GM18519 (cell line): ENCODE results near the gene NR4A3.

Experiments used
- ATAC-seq: cut with Tn5 transposase; IDR thresholded peaks from one replicate; pipeline ENCODE4 v1.9.1; 2021; ENCODE audit warnings: mild to moderate bottlenecking, moderate library complexity; ENCODE audit not compliant: unreplicated experiment, low FRiP score

NR4A3 gene

DNA sequence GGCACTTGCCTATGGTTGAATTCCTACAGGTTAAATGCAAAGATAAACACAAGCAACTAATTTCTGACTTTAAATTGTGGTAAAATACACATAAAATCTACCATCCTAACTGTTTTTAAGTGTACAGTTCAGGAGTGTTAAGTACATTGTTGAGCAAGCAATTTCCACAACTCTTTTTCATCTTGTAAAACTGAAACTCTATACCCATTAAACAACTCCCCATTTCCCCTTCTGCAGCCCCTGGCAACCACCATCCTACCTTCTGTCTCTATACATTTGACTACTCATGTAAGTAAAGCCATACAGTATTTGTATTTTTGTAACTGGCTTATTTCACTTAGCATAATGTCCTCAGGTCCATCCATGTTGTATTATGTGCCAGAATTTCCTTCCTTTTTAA lies 46.3 kb downstream of the NR4A3 start:
- ATAC-seq = peak; percentile 66

GRCh38 chr9:99868845-99869244 lies 47.2 kb downstream of the NR4A3 start:
- ATAC-seq = peak; percentile 58

DNA sequence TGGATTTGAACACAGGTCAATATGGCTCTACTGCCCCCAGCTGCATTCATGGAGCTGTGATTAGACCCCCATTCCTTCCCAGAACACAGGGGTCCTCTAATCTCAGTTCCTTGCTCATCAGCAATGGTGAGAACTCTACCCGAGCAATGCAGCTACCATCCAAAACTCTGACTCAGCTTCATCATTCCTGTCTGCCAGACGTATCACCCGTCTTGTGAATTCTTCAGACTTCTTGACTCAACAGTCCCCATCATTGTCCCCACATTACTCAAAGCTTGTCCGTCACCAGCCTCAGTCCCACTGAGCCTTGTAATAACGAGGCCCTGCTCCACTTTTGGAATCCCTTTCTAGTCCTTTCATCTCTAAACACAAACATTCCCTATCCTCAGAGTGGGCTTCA lies 48.4 kb downstream of the NR4A3 start:
- no peak for ATAC-seq

- no peak for ATAC-seq
Observed at GRCh38 chr9:99873531-99873930, 51.8 kb downstream of the NR4A3 start.

GRCh38 chr9:99873943-99874584 lies 52.4 kb downstream of the NR4A3 start:
- ATAC-seq = no peak

DNA sequence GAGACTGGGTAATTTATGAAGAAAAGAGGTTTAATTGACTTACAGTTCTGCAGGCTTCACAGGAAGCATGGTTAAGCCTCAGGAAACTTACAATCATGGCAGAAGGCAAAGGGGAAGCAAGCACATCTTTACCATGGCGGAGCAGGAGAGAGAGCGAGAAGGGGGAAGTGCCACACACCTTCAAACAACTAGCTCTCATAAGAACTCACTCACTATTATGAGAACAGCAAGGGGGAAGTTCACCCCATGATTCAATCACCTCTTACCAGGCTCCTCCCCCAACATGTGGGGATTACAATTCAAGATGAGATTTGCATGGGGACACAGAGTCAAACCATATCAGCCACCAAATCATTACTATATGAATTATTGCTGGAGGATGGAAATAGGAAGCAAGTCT lies 54.5 kb downstream of the NR4A3 start:
- ATAC-seq = no peak

DNA sequence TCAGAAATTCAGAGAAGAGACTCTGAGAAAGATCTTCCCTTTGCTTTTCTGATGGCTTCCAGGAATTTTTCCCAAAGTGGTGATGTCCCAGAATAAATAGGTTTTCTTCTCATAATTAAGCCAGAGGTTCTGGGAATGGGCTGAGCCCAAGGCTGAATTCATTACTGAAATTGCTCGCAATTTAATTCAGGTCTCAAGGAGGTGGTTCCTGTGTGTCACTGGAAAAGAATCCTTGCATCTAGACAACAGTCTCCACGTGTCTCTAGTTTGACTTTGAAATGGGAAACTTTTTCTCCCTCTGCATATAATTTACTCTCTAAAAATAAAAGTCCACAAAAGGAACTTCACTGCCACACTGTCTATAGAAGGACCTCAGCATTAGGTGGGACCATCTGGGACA lies 57.0 kb downstream of the NR4A3 start:
- ATAC-seq = no peak

DNA sequence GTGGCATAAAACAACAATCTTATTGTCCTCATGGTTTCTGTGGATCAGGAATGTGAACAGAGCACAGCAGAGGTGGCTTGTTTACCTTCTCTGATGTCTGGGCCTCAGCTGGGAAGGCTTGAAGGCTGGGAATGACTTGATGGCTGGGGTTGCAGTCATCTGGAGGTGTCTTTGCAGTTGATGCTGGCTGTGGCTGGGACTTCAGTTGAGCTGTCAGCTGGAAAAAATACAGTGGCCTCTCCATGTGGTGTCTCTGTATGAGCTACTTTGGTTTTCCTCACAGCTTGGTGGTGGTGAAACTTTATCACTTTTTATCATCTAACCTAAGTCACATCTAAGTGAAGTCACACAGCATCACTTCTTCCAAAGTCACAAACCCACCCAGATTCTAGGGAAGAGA lies 60.1 kb downstream of the NR4A3 start:
- ATAC-seq = no peak

DNA sequence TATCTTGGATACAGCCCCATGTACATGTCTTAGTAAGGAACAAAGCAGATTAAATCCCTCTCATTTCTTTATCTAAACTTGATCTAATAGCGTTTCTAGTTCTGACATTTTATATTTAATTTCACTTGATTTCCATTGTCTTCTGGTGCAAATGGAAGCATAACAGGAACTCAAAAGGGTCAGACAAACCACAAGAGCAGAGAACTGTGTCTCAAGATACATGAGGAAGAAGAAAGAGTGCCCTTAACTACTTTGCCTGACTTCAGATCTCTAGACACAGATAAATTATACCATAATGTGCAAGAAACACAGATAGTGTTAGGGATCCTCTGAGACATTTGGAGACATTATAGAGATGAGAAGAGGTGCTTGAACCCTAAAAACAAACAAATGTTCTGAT lies 64.1 kb downstream of the NR4A3 start:
- no peak for ATAC-seq

DNA sequence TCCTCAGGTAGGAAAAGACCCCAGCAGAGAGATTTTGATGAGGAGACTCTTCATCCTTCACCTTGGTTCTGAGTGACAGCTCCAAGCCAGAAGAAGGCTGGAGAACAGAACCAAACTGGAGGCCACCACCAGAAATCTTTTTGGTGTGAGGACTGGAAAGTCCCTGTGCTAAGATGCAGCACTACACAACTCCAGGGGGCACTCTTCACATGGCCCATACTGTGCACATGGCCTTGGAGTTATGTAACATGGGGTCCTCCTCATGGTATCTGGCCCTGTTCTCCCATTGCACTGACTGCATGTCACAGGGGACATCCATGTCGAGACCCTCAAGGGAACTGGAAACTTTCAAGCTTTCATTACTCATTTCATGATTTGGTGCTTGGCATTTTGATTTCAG lies 67.4 kb downstream of the NR4A3 start:
- ATAC-seq = no peak

- no peak for ATAC-seq
Observed at GRCh38 chr9:99894826-99895225, 73.1 kb downstream of the NR4A3 start.

- no peak for ATAC-seq
Observed at GRCh38 chr9:99895510-99895909, 73.8 kb downstream of the NR4A3 start.

DNA sequence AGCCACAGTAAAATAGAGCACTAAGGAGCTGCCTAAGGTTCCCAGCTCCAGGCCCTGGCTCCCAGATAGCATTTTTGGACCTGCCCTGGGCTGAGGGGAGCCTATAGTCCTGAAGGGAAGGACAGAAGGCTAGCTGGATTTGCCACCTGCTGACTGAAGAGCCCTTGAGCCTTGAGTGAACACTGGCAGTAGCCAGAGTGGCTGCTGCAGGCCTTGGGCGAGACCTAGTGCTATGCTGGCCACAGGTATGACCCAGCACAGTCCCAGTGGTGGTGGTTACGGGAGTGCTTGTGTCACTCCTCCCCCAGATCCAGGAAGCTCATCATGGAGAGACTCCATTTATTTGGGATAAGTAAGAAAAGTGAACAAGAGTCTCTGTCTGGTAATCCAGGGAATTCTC lies 74.4 kb downstream of the NR4A3 start:
- no peak for ATAC-seq

DNA sequence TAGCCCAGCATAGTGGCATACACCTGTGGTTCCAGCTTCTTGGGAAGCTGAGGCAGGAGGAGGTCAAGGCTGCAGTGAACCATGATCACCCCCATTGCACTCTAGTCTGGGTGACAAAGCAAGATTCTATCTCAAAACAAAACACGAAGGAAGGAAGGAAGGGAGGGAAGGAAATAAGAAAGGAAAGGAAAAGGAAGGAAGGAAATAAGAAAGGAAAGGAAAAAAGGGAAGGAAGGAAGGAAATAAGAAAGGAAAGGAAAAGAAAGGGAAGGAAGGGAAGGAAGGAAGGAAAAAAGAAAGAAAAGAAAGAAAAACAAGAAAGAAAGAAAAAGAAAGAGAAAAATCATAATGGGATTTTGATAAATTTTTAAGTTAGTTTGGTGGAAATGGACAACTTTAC lies 81.7 kb downstream of the NR4A3 start:
- ATAC-seq = no peak

GRCh38 chr9:99905833-99906402 lies 84.2 kb downstream of the NR4A3 start:
- ATAC-seq = no peak

- ATAC-seq = peak; percentile 54
Observed at GRCh38 chr9:99906403-99907207, 84.9 kb downstream of the NR4A3 start, which contains the start of gene STX17. TSS of gene STX17 (plus strand) at chr9:99906654. CDS start at chr9:99915240, 8,586 bp downstream.

- ATAC-seq = no peak
Observed at GRCh38 chr9:99907208-99907532, 85.5 kb downstream of the NR4A3 start.

- ATAC-seq = no peak
Observed at GRCh38 chr9:99911600-99911999, 89.9 kb downstream of the NR4A3 start.
